ENCODE results near the gene GRM3. TPM values are rescaled to one million over a fixed set of nuclear protein-coding genes. Genes with fewer than 3 reads are reported as not detected.

Gene GRM3
- total RNA-seq, 1 donor from 2014 or later = not detected

GRCh38 chr7:86653919-86654659 is 10.4 kb downstream of the GRM3 start:
- Histone ChIP-seq H3K4me3 (peak overlapping the region; percentile 26), H3K27ac (replicated peaks) (no peak overlapping the region), H3K27me3 (ENCODE audit: low read depth) (no peaks in the 10 kb centered on the region), H3K9me3 (replicated peaks) (no peaks in the 10 kb centered on the region), H3K36me3 (no peaks in the 10 kb centered on the region), H3K4me1 (no peaks in the 10 kb centered on the region)
- intact Hi-C loops (cut with micrococcal nuclease) = no loop called here
- TF ChIP-seq CTCF (IDR thresholded peaks at IDR 0.05; ENCODE audit: borderline replicate concordance) = no peak
- DNase-seq = no peak

GRCh38 chr7:86657948-86658347 is 14.2 kb downstream of the GRM3 start:
- TF ChIP-seq CTCF (IDR thresholded peaks at IDR 0.05; ENCODE audit: borderline replicate concordance) = no peak
- no peaks in the 10 kb centered on the region for H3K36me3 ChIP-seq
- H3K4me1 ChIP-seq = no peaks in the 10 kb centered on the region
- no peak overlapping the region for H3K27ac ChIP-seq (replicated peaks)
- H3K27me3 ChIP-seq (ENCODE audit: low read depth) = no peaks in the 10 kb centered on the region
- H3K4me3 ChIP-seq = no peak overlapping the region
- intact Hi-C loops (cut with micrococcal nuclease) = no loop called here
- no peak for DNase-seq
- H3K9me3 ChIP-seq (replicated peaks) = no peaks in the 10 kb centered on the region

GRCh38 chr7:86660950-86661462 is 17.3 kb downstream of the GRM3 start:
- no peaks in the 10 kb centered on the region for H3K9me3 ChIP-seq (replicated peaks)
- no peaks in the 10 kb centered on the region for H3K4me1 ChIP-seq
- no peak for TF ChIP-seq CTCF (IDR thresholded peaks at IDR 0.05; ENCODE audit: borderline replicate concordance)
- intact Hi-C loops (cut with micrococcal nuclease) = no loop called here
- no peak overlapping the region for H3K4me3 ChIP-seq
- no peak overlapping the region for H3K27ac ChIP-seq (replicated peaks)
- H3K36me3 ChIP-seq = no peaks in the 10 kb centered on the region
- no peaks in the 10 kb centered on the region for H3K27me3 ChIP-seq (ENCODE audit: low read depth)
- DNase-seq = no peak

GRCh38 chr7:86664486-86664885 is 20.8 kb downstream of the GRM3 start:
- no peak overlapping the region for H3K4me3 ChIP-seq
- TF ChIP-seq CTCF (IDR thresholded peaks at IDR 0.05; ENCODE audit: borderline replicate concordance) = no peak
- H3K27ac ChIP-seq (replicated peaks) = no peak overlapping the region
- no peaks in the 10 kb centered on the region for H3K4me1 ChIP-seq
- intact Hi-C loops (cut with micrococcal nuclease) = no loop called here
- no peaks in the 10 kb centered on the region for H3K27me3 ChIP-seq (ENCODE audit: low read depth)
- H3K9me3 ChIP-seq (replicated peaks) = no peaks in the 10 kb centered on the region
- no peak for DNase-seq
- no peaks in the 10 kb centered on the region for H3K36me3 ChIP-seq

- no peak for DNase-seq
- Histone ChIP-seq H3K27me3 (ENCODE audit: low read depth) (no peaks in the 10 kb centered on the region), H3K4me1 (no peaks in the 10 kb centered on the region), H3K4me3 (no peak overlapping the region), H3K9me3 (replicated peaks) (no peaks in the 10 kb centered on the region), H3K36me3 (no peaks in the 10 kb centered on the region), H3K27ac (replicated peaks) (no peak overlapping the region)
- TF ChIP-seq CTCF (IDR thresholded peaks at IDR 0.05; ENCODE audit: borderline replicate concordance) = no peak
- intact Hi-C loops (cut with micrococcal nuclease) = no loop called here
Measured at GRCh38 chr7:86664991-86665390, 21.3 kb downstream of the GRM3 start.
